Testis (tissue), 2 donors: ENCODE data around the gene KLHL22.

Experiments
- CTCF ChIP-seq, 3 experiments: fragments of 450-650 bp in 2 of 3; fragments of 200-600 bp in 1 of 3; sonication (generic) in 1 of 3; IDR thresholded peaks; one replicate each; pipeline ENCODE4 v1.5.1; 2016 to 2019; ENCODE audit warnings: antibody characterized with exemption in 3 of 3, mild to moderate bottlenecking in 2 of 3, moderate library complexity in 1 of 3
- POLR2A ChIP-seq: fragments of 450-650 bp; IDR thresholded peaks from one replicate; pipeline ENCODE4 v1.6.1; 2017; ENCODE audit warnings: antibody characterized with exemption, mild to moderate bottlenecking, moderate library complexity

- no peak for TF ChIP-seq CTCF (IDR thresholded peaks at IDR 0.05)
- no peak for TF ChIP-seq POLR2A
These were observed 98.1 kb downstream of the KLHL22 start for GRCh38 chr22:20397498-20397897.
